Hypothalamus (tissue), 51 donors: ENCODE results near the gene RNF213.
"Not testable (repeated sequence)": the region's sequence is repeated elsewhere in the genome, so short reads cannot be mapped to it uniquely, and the experiment has no call there.

Source experiments
- DNase-seq, 51 donors: peaks; one replicate each; lab custom pipeline; 2025; lab: John Stamatoyannopoulos, UW

RNF213 gene

GRCh38 chr17:80223838-80224497 lies 36.7 kb upstream of the RNF213 start:
- DNase-seq, result no peak

GRCh38 chr17:80224683-80225082 lies 36.0 kb upstream of the RNF213 start:
- no peak for DNase-seq

- DNase-seq, result no peak
Measured at GRCh38 chr17:80225230-80225629, 35.4 kb upstream of the RNF213 start.

GRCh38 chr17:80227156-80227555 lies 33.5 kb upstream of the RNF213 start:
- DNase-seq, result no peak

- DNase-seq, result no peak
Measured at GRCh38 chr17:80227666-80228065, 33.0 kb upstream of the RNF213 start.

GRCh38 chr17:80228477-80228876 lies 32.2 kb upstream of the RNF213 start:
- DNase-seq, result no peak

- DNase-seq, result no peak
Measured at GRCh38 chr17:80229011-80229410, 31.6 kb upstream of the RNF213 start.

- DNase-seq, result no peak
Measured at GRCh38 chr17:80232438-80232837, 28.2 kb upstream of the RNF213 start.

- no peak for DNase-seq
Measured at GRCh38 chr17:80233202-80233601, 27.4 kb upstream of the RNF213 start.

GRCh38 chr17:80236911-80237310 lies 23.7 kb upstream of the RNF213 start:
- no peak for DNase-seq

- no peak for DNase-seq
Measured at GRCh38 chr17:80237386-80237785, 23.3 kb upstream of the RNF213 start.

- DNase-seq, result no peak
Measured at GRCh38 chr17:80242505-80242904, 18.1 kb upstream of the RNF213 start.

- DNase-seq, result no peak
Measured at GRCh38 chr17:80243526-80244433, 16.9 kb upstream of the RNF213 start.

- DNase-seq, result not testable (repeated sequence)
Measured at GRCh38 chr17:80244448-80244847, 16.2 kb upstream of the RNF213 start.

- no peak for DNase-seq
Measured at GRCh38 chr17:80244871-80245509, 15.7 kb upstream of the RNF213 start.

- no peak for DNase-seq
Measured at GRCh38 chr17:80245566-80246265, 14.9 kb upstream of the RNF213 start.

- no peak for DNase-seq
Measured at GRCh38 chr17:80246266-80246681, 14.4 kb upstream of the RNF213 start.

- DNase-seq, result no peak
Measured at GRCh38 chr17:80246726-80247125, 13.9 kb upstream of the RNF213 start.

GRCh38 chr17:80247561-80247960 lies 13.1 kb upstream of the RNF213 start:
- DNase-seq, result no peak

GRCh38 chr17:80248001-80248893 lies 12.4 kb upstream of the RNF213 start:
- no peak for DNase-seq
